Measurements from ENCODE around the gene SYTL2. TPM values are rescaled to one million over a fixed set of nuclear protein-coding genes. Genes with fewer than 3 reads are reported as not detected.

SYTL2 gene
- total RNA-seq, 1 donor from 2014 or later, result 65.8 TPM

GRCh38 chr11:85651118-85651517 lies 159.8 kb downstream of the SYTL2 start:
- no peak for DNase-seq

GRCh38 chr11:85647604-85648299 lies 163.2 kb downstream of the SYTL2 start, which contains the start of gene TMEM126A:
Gene TMEM126A (plus strand): TSS chr11:85647967. CDS start chr11:85650256, 2,289 bp downstream.
- DNase-seq, result peak; percentile 95

- DNase-seq, result no peak
These were observed 163.9 kb downstream of the SYTL2 start for GRCh38 chr11:85647078-85647477.

Other genes with a start within 250 kb of the SYTL2 start
- gene DLG2, start 183.8 kb downstream of the SYTL2 start, total RNA-seq, result 14.4 TPM
- gene TMEM126B, start 182.5 kb downstream of the SYTL2 start, total RNA-seq, result 39.8 TPM
- gene TMEM126A, start 163.2 kb downstream of the SYTL2 start, total RNA-seq, result 19.8 TPM
- 101 TPM for gene CREBZF, start 146.0 kb downstream of the SYTL2 start, total RNA-seq
- gene CCDC89, start 124.9 kb downstream of the SYTL2 start, total RNA-seq, result 3.7 TPM
- not detected for gene CCDC83, start 44.2 kb upstream of the SYTL2 start, total RNA-seq

All from tongue (tissue), 2 donors.